ENCODE results near the gene TEX29.

The TEX29 gene

DNA sequence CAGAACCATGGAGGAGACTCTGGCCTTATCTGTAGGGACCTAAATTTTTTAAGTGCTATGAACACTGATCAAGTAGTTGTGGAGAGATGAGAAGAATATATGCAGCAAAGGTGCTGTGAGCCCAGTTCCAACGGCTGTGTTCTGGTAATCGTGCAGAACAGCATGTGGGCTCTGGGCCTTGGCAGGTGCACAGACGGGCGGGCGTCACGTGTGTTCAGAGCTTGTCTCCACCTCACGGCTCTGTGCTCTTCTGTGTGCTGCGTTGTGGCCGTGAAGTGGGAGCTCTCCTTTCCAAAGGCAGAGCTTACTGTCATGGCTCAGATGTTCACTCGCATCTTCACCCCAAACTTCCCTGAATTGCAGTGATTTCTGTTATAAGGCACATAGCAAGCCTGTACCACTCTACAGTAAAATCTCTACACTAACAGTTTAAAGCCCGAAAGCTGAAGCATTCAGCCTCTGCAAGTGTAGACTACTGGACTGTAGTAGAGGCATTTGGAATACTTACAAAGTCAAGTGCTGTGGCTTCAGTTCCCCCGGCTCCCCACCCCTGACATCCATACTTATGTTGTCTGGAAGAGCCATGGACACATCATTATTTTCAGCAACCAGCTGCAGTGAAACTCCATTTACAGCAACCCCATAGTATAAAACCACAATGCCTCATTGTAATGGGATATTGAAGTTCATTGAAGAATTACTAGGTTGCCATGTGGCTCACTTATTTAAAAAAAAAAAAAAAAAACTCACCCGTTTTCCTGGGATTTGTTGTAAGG, 27.5 kb upstream of the TEX29 start:
- DNase-seq = no peak

DNA sequence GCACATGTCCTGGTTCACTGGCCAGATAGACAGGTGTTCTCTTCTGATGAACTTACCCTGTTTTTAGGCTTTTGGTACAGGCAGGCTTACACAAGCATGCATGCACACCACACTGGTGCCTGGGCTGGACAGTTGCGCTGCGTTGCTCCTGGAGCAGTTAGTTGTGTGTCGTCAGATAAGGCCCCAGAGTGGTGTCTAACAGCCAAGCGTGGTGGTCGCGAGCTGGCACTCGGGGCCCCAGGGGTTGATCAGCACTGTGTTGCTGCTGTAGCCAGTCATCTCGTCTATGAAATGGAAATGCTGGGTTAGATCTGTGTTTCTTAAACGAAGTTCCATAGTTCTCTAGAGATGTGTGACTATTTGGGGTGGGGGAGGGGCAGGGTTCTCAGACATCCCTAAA, 24.6 kb upstream of the TEX29 start:
- no peak for DNase-seq

DNA sequence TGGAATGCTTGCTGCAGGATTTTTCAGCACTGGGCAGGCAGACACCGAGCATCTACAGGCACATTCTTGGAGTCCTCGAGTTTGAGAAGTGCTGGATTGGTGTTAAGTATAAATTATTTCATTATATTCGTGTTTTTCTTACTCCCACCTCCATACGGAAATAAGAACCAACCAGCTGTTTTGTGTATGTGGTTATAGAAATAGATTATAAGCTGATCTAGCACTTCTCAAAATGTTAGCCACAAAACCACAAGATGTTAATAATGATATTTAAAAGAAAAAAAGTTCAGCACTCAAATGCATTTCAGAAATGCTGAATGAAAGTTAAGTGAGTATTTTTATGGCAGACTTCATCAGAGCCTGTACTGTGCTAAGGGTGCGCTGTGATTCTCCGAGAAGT, 24.0 kb upstream of the TEX29 start:
- no peak for DNase-seq

DNA sequence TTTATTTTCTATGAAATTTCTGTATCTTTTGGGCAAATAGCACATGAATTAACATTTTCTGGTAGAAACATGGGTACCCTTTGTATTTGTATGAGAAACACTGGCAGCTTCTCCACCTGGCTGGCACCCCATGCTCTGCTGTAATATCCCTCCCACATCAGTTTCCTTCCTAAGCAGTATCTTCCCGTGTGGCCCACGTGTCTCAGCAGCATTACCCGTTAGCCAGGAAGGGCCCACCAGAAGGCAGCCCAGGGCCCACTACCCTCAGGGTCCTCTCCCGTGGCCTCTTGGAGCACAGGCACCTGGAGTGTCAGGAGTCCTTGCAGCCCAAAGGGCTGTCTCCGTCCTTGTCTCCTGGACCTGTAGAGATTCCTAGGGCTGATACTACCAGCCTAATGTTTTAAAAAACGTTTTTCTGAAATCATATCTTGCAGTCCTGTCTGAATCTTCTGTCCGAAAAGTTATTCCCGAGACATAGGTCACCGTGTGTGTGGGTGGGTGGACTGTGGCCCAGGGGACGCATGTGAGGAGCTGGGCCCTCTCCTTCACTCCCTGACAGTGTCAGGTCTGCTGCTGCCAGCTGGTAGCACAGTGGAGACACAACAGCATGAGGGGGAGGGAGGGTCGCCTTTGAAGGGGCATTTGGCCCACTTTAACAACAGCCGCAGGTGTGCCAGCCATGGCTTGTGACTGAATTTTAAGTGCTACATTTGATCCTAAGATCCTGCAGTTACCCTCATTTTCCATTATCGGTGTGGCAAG, 22.0 kb upstream of the TEX29 start:
- no peak for DNase-seq

DNA sequence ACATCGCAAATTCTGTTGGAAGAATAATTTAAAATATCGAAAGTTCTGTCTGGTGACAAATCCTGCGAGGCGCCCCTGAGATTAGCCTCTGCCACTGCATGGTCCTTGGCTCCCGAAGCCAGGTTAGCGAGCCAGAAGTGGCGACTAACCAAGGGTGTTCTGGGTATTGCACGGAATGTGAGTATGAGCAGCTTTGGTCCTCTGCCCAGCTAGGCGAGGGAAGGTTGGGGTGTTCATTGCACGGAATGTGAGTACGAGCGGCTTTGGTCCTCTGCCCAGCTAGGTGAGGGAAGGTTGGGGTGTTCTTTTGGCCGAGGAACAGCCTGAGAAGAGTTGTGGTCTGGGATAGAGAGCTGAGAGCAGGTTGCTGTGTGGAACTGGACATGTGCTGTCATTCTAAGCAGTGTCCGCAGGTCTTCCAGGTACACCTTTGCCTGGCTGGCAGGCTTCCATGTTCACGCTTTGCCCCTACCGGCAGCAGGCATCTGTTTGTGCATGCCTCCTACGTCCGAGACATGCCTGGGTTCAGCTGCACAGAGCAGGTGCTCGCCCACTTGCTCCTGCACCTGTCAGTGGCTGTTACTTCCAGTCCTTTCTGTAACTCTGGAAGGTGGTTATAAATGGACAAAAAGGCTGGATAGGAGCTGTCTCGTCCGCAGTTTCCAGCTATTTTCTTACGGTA, 18.3 kb upstream of the TEX29 start:
- DNase-seq = no peak

DNA sequence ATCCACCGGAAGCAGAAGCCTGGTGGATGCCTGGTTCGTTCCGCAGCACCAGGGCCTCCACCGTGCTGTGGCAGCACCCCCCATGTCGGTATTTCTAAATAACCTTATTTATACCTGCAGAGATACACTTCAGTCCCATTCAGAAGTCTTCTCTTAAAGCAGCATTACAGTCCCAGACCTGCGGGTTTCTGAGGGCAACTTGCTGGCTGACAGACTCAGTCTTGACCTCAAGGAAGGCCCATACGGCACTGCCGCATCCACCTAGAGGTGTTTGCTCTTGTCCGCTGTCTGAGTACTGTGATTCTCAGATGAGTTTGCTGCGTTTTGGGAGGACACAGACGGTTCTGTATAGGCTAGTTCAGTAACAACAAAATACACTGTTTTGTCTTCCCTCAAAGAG, 16.9 kb upstream of the TEX29 start:
- no peak for DNase-seq

DNA sequence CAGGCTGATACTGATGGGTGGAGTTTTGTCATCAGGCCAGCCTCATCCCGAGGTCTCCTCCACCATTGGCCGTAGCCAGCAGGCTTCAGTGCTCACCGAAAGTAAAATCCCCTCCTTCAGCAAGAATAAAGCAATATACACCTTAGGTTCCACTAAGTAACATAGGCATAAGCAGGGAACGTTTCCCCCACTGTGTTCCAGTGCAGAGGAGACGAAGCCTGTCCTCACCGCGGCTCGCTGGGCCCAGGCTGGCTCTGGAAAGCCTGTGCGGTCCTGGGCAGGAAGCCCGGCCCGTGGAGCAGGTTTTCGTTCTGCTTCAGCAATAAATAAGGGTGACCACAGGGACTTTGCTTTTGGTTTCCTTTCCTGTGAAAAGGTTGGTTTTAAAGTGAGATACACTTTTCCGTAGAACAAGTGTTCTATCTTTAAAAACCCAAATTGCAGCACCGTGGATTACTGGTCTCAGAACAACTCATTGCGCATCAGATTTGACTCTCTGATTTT, 16.3 kb upstream of the TEX29 start:
- no peak for DNase-seq

DNA sequence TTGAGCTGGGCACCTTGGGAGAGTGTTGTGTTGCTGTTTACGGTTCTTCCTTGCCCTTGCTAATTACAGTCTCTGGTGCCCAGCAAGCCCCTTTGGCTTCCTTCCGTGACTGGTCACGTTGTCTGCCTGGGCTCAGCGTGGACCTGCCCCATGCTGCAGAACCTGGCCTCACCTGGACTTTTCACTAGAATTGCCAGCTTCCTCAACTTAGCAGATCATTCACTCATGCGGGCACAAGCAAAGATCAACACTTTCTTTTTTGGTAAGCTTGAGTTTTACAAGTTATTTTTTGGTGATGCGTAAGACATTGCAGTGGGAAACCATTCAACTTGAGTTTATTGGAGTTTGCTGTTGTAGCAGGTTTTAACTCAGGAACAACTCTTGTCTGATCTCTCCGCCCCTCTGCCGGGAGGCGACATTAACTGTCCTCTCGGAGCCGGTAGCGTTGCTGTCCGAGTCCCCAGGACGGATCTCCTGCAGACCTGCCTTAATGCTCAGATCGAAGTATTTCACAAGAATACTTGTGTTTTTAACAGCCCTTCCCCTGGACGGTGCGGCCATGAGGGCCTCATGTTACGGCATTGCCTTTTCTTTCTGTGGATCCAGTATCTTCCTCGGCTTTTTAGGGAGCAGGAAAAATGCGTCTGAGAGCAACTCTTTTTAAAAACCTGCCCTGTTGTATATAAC, 15.7 kb upstream of the TEX29 start:
- no peak for DNase-seq

DNA sequence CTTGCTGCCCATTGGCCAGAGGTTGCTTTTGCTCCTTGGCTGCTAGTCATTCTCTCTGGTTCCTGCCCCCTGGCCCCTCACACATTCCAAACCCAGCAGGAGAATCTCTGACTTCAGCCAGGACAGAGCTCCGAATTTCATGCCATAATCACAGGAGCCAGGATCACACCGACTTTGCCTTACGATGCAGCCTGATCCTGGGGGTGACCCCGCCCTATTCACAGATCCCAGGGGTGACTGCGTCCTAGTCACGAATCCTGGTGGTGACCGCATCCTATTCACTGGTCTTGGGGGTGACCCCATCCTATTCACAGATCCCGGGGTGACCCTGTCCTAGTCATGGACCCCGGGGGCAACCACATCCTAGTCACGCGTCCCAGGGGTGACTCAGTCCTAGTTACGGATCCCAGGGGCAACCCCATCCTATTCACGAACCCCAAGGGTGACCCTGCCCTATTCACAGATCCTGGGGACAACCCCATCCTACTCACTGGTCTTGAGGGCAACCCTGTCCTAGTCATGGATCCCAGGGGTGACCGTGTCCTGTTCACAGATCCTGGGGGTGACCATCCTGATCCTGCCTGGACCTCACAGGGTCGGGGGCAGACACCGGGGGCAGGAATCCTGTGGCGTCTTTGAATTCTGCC, 7.4 kb upstream of the TEX29 start:
- DNase-seq = no peak

DNA sequence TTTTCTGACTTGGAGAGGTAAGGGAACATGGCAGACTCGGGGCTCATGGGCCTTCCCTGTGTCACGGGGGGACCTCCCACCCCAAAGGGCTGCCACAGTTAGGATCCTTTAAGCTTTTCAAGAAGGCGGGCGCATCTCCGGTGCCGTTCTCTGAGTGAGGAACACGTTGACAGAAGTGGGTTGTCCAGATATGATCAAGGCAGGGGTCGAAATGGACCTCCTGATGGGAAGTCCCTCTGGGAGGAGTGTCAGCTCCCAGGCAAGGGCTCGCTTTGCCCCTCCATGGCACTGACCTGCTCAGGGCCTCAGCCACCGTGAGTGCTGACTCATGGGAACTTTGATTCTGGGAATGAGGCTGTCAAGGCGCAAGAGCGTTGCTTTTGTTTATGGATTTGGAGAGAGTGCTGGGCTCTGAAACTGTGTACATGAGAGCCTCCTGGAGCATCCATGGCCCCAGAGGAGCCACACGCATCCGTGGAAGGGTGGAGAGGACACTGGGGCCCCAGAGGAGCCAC, 6.5 kb upstream of the TEX29 start:
- DNase-seq = no peak

DNA sequence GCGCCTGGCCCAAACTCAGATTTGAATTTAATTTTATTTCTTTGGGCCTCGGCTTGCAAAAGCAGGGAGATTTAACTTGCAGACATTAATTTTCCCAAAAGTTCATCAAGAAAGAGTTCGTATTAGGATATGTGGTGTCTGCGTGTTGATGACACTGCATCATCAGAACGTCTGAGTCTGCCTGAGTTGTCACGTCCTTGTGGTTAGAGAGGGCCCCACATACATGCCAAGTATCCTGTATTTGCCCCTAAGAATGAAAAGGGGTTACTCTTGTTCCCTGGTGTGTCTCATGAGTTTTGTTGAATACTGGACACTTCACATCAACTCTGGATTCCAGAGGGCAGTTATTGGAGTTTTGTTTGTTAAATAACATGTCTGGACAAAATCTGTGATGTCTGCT, 5.6 kb upstream of the TEX29 start:
- no peak for DNase-seq

DNA sequence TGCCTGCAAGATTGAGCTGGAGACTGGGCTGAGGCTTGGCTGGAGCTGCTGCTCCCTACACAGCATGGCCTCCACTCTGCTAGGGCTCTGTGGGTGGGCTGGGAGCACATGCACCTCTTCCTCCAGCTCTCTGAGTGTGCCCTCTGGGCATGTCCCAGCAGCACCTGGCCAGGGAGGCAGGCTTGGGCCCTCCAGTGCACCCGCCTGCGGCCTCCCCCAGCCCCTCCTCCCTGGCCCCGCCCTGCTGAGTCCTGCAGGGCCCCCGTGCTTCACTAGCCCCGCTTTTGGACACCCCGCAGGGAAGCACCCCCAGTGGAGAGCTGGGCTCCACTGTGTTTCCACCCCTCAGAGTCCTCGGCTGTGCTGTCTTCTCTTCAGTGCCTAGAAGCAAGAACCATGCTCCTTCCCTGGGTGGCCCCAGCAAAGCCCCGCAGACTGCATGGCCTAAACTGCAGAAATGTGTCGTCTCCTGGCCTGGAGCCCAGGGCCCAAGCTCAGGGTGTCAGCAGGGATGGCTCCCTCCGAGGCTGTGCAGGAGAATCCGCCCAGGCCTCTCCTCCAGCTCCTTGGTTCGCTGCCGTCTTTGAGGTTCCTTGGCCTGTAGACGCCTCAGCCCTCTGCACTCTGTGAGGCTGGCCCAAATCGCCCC, 5.0 kb upstream of the TEX29 start:
- no peak for DNase-seq

DNA sequence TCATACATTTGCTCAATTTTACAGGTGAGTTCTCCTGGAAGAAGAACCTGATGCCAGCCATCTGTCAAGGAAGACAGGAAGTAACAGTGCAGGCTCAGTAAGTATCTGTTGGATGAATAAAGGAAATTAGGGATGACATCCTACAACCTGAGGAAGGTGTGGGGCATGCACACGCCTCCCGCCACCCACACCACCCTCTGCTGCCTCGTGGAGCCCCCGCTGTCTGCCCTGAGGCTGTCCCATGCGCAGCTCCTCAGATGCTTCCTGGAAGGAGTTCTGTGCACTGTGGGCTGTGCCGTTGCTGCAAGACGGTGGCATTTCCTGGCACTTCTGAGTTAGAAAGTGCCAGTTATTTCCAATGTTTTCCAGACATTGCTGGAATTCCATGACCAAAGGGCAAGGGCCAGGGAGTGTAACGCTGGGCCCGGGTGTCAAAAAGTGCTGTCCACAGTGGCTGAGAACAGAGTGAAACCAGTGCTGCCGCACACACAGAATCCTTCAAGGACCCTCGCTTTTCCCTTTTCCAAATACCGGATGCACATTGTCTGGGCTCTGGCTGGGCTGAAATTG, 4.2 kb upstream of the TEX29 start:
- DNase-seq = no peak

DNA sequence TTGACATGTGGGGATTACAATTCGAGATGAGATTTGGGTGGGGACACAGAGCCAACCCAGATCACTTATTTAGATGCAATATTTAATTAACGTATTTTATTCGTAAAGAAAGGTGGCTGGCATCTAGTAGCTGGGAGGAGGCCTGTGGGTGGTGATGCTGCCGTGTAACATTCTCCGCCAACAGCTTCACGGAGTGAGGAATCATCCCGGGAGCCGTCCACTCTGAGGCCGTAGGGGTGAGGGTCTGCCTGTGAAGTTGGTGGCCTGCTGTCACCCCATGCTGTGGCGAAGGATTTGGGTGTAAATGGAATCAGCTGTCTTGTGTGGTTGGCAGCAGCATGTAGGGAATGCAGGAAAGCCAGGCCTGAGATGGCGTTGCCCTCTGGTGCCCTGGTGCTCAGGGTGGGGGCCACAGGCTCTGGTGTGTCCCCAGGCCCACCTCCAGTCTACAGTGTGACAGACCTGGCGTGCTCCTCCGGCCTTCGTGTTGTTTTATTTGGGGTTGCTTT, 3.3 kb upstream of the TEX29 start:
- DNase-seq = no peak

DNA sequence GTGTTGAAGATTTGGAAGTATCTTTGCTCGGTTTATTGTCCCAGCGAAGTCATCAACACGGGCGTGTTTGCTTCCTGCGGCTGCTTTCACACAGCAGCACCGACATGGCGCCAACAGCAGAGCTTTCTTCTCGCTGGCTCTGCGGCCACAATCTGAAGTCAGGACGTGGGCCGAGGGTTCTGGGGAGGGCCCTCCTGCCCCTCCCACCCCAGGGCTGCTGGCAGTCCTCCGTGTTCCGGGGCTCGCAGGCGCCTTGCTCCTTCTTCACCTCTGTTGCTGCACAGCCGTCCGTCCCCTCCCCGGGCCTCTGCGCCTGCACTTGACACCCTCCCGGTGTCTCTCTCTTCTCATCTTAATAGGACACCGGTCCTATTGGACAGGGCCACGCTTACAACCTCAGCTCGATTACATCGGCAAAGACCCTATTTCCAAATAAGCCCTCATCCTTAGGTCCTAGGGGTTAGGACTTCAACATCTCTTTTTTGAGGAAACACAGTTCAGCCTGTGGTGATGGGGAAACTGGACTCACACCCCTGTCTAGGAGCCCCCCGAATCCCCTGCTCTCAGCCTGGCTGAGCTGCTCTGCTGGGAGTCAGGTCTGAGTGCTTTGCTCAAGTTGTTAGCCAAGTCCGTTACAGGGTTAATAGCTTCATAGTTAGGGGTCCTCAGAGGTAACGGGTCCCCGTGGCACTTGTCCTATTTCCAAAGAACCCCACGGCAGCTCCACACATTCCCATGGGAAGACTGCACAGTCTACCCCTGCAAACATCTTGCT, 2.7 kb upstream of the TEX29 start:
- DNase-seq = no peak

DNA sequence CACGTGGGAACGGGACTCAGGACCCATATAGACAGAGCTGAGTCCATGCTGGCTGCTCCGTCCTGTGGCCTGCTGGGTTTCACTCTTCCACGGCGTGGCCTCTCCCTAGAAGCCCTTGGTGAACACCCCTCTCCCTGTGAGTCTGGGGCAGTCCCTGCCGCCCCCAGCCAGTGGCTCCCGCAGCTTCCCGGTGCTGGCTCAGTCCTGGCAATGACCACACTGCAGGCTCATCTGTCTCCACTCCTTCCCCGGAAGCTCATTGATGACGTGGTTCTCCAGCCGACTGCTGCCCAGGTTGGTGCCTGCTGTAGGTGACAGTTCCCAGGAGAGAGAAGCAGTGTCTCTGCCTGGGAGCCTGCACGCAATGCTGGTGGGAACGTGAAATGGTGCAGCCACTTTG, 2.1 kb upstream of the TEX29 start:
- no peak for DNase-seq

DNA sequence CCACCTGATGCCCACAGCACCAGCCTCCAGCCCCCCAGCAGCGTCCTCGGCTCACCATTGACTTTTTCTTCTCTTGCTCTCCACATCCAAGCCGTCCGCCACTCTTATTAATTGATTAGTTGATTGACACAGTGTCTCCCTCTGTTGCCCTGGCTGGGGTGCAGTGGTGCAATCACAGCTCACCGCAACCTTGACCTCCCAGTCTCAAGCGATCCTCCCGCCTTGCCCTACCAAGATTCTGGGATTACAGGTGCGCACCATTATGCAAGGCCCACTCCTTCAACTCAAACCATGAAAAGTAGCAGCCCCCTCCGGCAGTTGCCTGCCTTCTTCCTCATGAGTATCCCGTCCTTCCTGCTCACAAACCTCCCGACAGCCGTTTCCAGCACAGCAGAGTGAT, 921 bp upstream of the TEX29 start:
- DNase-seq = no peak

DNA sequence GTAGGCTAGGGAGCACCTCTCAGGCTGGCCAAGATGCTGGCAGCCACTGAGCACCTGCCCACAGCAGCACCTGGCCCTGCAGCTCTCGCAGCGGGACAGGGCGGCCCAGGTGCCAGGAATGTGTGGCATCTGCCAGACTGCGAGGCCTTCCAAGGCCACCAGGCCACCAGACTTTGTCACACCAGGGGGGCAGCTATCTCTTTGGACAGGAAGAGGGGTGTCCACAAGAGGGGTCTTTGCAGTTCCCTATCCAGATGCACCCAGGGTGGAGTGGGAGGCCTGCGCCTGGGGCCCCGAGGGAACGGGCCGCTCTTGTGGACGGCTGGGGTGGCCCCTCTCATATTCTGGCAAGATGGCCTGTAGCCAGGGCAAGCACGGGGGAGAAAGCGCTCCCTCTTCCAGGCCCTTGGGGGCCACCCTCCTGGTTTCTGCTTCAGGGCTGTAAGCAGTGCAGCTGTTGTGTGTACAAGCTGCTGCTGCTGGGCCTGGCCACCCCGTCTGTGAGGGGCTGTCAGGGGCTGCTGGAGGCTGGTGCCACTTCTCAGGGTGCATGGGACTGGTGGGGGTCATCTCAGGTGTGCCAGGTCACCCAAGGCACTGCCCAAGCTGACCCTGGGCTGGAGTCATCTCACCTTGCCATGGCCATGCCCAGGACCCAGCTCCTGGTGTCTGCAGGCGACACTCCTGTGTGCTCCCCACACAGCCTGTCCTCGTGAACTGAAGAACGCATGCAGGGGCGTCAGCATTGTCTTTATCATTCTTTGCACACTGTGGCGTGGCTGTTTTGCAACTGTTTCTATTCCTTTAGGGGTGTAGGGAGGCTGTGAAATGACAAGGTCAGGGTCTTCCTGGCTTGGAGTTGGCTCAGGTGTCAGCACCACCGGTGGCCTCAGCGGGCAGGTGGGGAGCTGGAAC, 1.8 kb downstream of the TEX29 start:
- DNase-seq = no peak

DNA sequence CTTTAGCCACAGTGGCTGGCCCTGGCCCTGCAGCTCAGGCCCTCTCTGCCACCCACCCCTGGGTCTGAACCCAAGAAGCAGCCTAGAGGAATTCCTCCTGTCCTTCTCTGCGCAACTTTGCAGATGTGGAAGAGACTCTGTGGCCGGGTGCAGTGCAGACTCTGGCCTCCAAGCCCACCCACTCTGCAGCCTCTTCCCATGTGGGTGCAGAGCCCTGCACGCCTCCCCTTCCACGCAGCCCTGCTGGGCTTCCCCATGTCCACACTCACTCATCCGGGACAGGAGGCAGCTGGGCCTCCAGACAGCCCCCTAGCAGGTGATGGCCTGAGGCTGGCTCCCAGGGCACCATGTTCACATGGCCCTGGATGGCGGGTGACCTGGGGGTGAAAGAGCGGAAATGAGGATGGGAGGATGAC, 2.5 kb downstream of the TEX29 start:
- DNase-seq = no peak

Measured in NCI-H2029 (cell line).